MG63 (cell line): Measurements from ENCODE around the gene CFAP299. TPM values are rescaled to one million over a fixed set of nuclear protein-coding genes. Genes with fewer than 3 reads are reported as not detected.
"Not testable (repeated sequence)": the region's sequence is repeated elsewhere in the genome, so short reads cannot be mapped to it uniquely, and the experiment has no call there.

Experiments
- DNase-seq: peaks from one replicate; pipeline ENCODE4 v3.0.0-alpha.2; 2020
- H3K27me3 ChIP-seq: fragments of 250-450 bp; sonication (Bioruptor Pico); 2 replicates; pipeline ENCODE4 v1.5.1; 2020; ENCODE audit warnings: mild to moderate bottlenecking, moderate library complexity
- H3K36me3 ChIP-seq: fragments of 250-450 bp; sonication (Bioruptor Pico); 2 replicates; pipeline ENCODE4 v1.5.1; 2020; ENCODE audit warnings: mild to moderate bottlenecking, moderate library complexity
- H3K4me3 ChIP-seq: fragments of 250-450 bp; sonication (Bioruptor Pico); 2 replicates; pipeline ENCODE4 v1.5.1; 2020; ENCODE audit warnings: mild to moderate bottlenecking, moderate library complexity
- H3K9me3 ChIP-seq: fragments of 250-450 bp; sonication (Bioruptor Pico); 2 replicates; pipeline ENCODE4 v1.5.1; 2020; ENCODE audit warnings: mild to moderate bottlenecking, moderate library complexity
- total RNA-seq: library from RNA; depleted of rRNA; stranded (reverse); fragments of >200 nt; shearing (Covaris generic); gene quantifications from 2 replicates; pipeline ENCODE4 v1.2.3, GENCODE V29; 2014; ENCODE audit warnings: low replicate concordance

CFAP299 gene
- total RNA-seq, 1 experiment from 2014 or later = 0.76 TPM

DNA sequence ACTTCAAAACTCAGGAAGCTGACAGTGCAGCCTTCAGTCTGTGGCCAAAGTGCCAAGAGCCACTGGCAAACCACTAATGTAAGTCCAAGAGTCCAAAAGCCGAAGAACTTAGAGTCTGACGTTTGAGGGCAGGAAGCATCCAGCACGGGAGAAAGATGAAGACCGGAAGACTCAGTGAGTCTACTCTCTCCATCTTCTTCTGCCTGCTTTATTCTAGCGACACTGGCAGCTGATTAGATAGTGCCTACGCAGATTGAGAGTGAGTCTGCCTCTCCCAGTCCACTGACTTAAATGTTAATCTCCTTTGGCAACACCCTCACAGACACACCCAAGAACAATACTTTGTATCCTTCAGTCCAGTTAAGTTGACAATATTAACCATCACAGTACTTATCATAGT lies 414.0 kb downstream of the CFAP299 start:
- H3K9me3 ChIP-seq, DNase-seq, H3K4me3 ChIP-seq, H3K36me3 ChIP-seq, H3K27me3 ChIP-seq: not testable (repeated sequence)

GRCh38 chr4:80751200-80751599 lies 415.7 kb downstream of the CFAP299 start:
- DNase-seq = no peak

GRCh38 chr4:80767944-80768343 lies 432.4 kb downstream of the CFAP299 start:
- H3K36me3 ChIP-seq = no peaks in the 10 kb centered on the region
- no peak overlapping the region for H3K4me3 ChIP-seq
- H3K27me3 ChIP-seq = no peaks in the 10 kb centered on the region
- DNase-seq = no peak
- H3K9me3 ChIP-seq = no peaks in the 10 kb centered on the region

More at GRCh38 chr4:80751200-80751599, 415.7 kb downstream of the CFAP299 start:
- Histone ChIP-seq H3K9me3 (no peaks in the 10 kb centered on the region), H3K36me3 (no peaks in the 10 kb centered on the region), H3K27me3 (no peaks in the 10 kb centered on the region), H3K4me3 (no peak overlapping the region)

GRCh38 chr4:80776168-80776567 lies 440.6 kb downstream of the CFAP299 start:
- DNase-seq = no peak
- H3K27me3 ChIP-seq = no peaks in the 10 kb centered on the region
- H3K36me3 ChIP-seq = no peaks in the 10 kb centered on the region
- H3K4me3 ChIP-seq = no peak overlapping the region
- H3K9me3 ChIP-seq = no peaks in the 10 kb centered on the region

GRCh38 chr4:80781431-80781830 lies 445.9 kb downstream of the CFAP299 start:
- DNase-seq = no peak
- H3K27me3 ChIP-seq = no peaks in the 10 kb centered on the region
- H3K4me3 ChIP-seq = no peak overlapping the region
- no peaks in the 10 kb centered on the region for H3K36me3 ChIP-seq
- no peaks in the 10 kb centered on the region for H3K9me3 ChIP-seq

DNA sequence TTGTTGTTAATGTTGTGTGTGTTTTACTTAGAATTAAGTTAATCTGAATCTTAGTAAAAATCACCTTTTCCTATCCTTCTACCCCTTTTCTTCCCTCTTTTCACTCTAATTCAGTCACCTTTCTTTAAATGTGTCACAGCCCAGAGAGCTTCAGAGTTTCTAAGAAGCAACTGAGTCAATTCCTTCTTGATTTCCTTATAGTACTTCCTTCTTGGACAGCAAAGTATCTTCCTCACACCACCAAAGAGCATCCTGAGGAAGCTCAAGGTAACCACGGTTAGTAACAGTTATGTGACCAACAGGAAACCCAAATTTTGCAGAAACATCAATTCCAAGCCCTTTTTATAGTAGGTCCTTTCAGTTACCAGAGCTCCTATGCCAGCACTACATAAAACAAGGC lies 451.8 kb downstream of the CFAP299 start:
- Histone ChIP-seq H3K36me3 (no peaks in the 10 kb centered on the region), H3K4me3 (no peak overlapping the region), H3K9me3 (no peaks in the 10 kb centered on the region), H3K27me3 (no peaks in the 10 kb centered on the region)
- no peak for DNase-seq

GRCh38 chr4:80788798-80789197 lies 453.3 kb downstream of the CFAP299 start:
- DNase-seq = no peak
- no peaks in the 10 kb centered on the region for H3K9me3 ChIP-seq
- H3K4me3 ChIP-seq = no peak overlapping the region
- no peaks in the 10 kb centered on the region for H3K36me3 ChIP-seq
- H3K27me3 ChIP-seq = no peaks in the 10 kb centered on the region

GRCh38 chr4:80790152-80790551 lies 454.6 kb downstream of the CFAP299 start:
- Histone ChIP-seq H3K36me3 (no peaks in the 10 kb centered on the region), H3K9me3 (no peaks in the 10 kb centered on the region), H3K4me3 (no peak overlapping the region), H3K27me3 (no peaks in the 10 kb centered on the region)
- no peak for DNase-seq

DNA sequence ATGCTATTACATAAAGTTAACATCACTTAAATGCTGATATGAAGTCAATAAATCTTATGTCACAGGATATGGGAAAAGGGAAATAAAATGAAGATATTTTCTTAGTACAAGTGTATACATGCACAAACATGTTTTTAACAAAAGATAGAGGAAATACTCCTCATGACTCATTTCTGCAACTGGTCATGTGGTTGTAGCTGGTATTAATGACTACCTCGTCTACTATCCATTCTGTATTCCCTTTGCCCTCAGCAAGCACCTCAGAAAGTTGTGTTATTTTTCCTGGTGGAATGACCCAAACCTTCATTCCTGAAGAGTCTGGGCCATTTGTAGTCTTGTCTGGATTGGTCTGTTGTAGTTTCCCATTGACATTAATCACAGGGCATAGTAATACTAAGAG lies 458.1 kb downstream of the CFAP299 start:
- not testable (repeated sequence) for DNase-seq, H3K27me3 ChIP-seq, H3K9me3 ChIP-seq, H3K4me3 ChIP-seq, H3K36me3 ChIP-seq

- no peak overlapping the region for H3K4me3 ChIP-seq
- H3K27me3 ChIP-seq = no peaks in the 10 kb centered on the region
- no peak for DNase-seq
- no peaks in the 10 kb centered on the region for H3K9me3 ChIP-seq
- no peaks in the 10 kb centered on the region for H3K36me3 ChIP-seq
Observed at GRCh38 chr4:80798082-80798481, 462.6 kb downstream of the CFAP299 start.

GRCh38 chr4:80800719-80801118 lies 465.2 kb downstream of the CFAP299 start:
- H3K9me3 ChIP-seq, DNase-seq, H3K36me3 ChIP-seq, H3K27me3 ChIP-seq, H3K4me3 ChIP-seq: not testable (repeated sequence)

DNA sequence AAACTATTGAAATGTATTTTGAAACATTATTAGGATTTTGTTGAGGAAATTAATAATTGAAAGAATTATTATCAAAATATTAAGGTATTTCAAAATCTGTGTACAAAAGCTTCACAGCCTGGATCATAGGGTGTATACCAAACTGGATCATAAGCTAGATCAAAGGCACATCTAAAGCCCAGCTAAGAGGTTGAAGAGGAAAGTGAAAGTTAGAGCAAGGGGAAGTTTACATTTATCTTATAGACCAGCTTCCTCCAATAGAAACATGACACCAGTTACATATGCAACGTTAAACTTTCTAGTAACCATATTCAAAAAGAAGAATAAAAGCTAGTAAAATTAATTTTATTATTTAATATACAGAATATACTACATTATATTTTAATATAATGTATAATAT lies 467.8 kb downstream of the CFAP299 start:
- Histone ChIP-seq H3K36me3 (no peaks in the 10 kb centered on the region), H3K9me3 (no peaks in the 10 kb centered on the region), H3K27me3 (no peaks in the 10 kb centered on the region), H3K4me3 (no peak overlapping the region)
- DNase-seq = no peak

DNA sequence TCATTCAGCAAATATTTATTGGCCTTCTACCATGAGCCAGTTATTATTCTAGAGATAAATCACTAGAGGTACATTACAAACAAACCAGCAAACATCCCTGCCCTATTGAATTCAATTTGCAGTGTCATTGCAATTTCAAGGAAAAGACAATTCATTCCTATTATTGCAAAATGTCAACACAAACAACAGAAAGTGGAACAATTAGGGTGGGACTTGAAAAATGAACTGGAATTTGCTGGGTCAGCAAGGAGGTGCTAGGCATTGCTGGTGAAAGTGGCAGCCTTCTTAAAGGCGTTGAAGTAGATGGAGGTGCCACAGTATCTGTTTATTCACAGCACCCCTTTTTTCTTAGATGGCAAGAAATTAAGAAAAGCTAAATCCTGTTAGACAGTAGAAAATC lies 470.9 kb downstream of the CFAP299 start:
- H3K9me3 ChIP-seq = no peaks in the 10 kb centered on the region
- no peak overlapping the region for H3K4me3 ChIP-seq
- no peak for DNase-seq
- H3K36me3 ChIP-seq = no peaks in the 10 kb centered on the region
- no peaks in the 10 kb centered on the region for H3K27me3 ChIP-seq

DNA sequence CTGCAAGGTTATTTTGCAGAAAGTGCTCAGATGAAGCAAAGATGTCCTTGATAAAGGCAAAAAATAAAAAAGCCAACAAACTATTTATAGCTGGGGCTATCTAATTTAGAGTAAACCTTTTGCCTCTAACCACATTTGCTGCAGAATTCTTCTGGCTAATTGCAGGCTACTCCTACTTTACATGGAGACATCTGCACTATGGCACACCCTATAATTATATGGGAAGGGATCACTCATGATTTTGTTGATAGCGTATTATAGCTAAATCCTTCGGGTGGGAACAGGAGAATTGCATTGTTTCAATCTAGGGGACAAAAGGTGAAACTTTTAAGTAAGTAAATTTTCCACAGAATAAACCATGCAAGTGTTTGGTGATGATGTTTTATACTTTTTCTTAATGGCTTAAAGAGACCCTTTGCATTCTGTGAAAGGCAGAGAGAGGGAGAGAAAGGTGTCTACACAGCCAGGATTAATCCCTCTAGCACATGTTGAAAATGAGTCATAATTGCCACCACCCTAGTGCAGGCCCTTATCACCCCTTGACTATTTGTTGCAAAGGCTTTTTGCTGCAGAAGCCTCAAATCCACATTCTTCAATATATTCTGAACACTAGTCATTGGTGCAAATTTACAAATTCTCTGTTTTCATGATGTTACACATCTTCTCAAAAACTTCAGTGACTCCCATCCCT lies 473.7 kb downstream of the CFAP299 start:
- no peak for DNase-seq
- Histone ChIP-seq H3K4me3 (no peak overlapping the region), H3K36me3 (no peaks in the 10 kb centered on the region), H3K9me3 (no peaks in the 10 kb centered on the region), H3K27me3 (no peaks in the 10 kb centered on the region)

GRCh38 chr4:80811406-80811805 lies 475.9 kb downstream of the CFAP299 start:
- Histone ChIP-seq H3K27me3 (no peaks in the 10 kb centered on the region), H3K36me3 (no peaks in the 10 kb centered on the region), H3K4me3 (no peak overlapping the region), H3K9me3 (no peaks in the 10 kb centered on the region)
- no peak for DNase-seq

GRCh38 chr4:80812145-80812544 lies 476.6 kb downstream of the CFAP299 start:
- H3K36me3 ChIP-seq = no peaks in the 10 kb centered on the region
- DNase-seq = no peak
- H3K27me3 ChIP-seq = no peaks in the 10 kb centered on the region
- no peaks in the 10 kb centered on the region for H3K9me3 ChIP-seq
- H3K4me3 ChIP-seq = no peak overlapping the region

- Histone ChIP-seq H3K27me3 (no peaks in the 10 kb centered on the region), H3K9me3 (no peaks in the 10 kb centered on the region), H3K36me3 (no peaks in the 10 kb centered on the region), H3K4me3 (no peak overlapping the region)
- no peak for DNase-seq
Observed at GRCh38 chr4:80814266-80814665, 478.7 kb downstream of the CFAP299 start.

GRCh38 chr4:80831383-80832361 lies 496.1 kb downstream of the CFAP299 start:
- Histone ChIP-seq H3K9me3 (no peaks in the 10 kb centered on the region), H3K27me3 (no peaks in the 10 kb centered on the region), H3K4me3 (no peak overlapping the region), H3K36me3 (no peaks in the 10 kb centered on the region)
- no peak for DNase-seq
